ENCODE measurements around the gene DARS2.

The DARS2 gene

DNA sequence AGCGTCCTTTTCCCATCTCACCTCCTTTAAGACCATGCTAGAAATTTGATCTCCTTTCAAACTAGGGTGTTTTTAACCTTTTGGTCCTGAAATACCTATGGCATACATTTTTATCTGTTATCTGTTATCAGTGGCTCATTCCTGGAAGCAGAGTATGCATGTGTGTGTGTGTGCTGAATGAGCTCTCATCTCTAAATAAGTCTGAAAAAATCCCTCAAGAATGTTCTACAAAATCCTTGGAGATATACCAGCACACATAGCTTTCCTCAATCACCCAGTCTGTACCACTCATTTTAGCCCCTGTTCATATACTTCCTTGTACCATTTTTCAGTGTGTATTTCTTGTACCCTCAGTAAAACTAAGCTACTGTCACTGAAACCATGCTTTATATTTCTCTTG lies 6.0 kb upstream of the DARS2 start:
- Histone ChIP-seq H3K4me3 (ENCODE audit: low read depth in 1 of 5, low read length in 5 of 5) (no peak overlapping the region), H3K4me1 (ENCODE audit: control insufficient read depth in 5 of 5, insufficient read depth in 5 of 5, low read length in 5 of 5) (peaks cover 0 to 5% (median 3%) of the 10 kb centered on the region in 5 donors), H3K27ac (ENCODE audit: low read depth, low read length) (no peak overlapping the region), H3K27me3 (ENCODE audit: control insufficient read depth in 5 of 5, insufficient read depth in 4 of 5, low read length in 5 of 5) (no peaks in the 10 kb centered on the region), H3K9me3 (ENCODE audit: control insufficient read depth in 5 of 5, low read length in 5 of 5) (no peaks in the 10 kb centered on the region), H3K9ac (ENCODE audit: low read length in 5 of 5) (no peak overlapping the region), H3K36me3 (ENCODE audit: control insufficient read depth in 5 of 5, insufficient read depth in 5 of 5, low read length in 5 of 5) (peaks cover 0 to 7% (median 4%) of the 10 kb centered on the region in 5 donors)

DNA sequence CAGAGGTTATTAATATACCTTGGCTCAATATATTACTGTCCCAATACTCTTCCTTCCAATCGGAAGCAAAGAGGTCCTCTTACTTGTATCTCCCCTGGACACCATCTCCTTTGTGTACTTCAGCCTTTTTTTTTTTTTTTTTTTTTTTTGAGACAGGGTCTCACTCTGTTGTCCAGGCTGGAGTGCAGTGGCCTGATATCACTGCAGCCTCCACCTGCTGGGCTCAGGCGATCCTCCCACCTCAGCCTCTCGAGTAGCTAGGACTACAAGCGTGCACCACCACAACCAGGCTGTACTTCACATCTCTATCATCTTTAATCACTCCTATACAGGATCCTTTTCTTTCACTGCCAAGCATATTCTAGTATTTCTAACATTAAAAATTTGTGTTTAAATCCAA lies 2.8 kb upstream of the DARS2 start:
- Histone ChIP-seq H3K4me1 (ENCODE audit: control insufficient read depth in 5 of 5, insufficient read depth in 5 of 5, low read length in 5 of 5) (peaks cover 0 to 17% (median 13%) of the 10 kb centered on the region in 5 donors), H3K9me3 (ENCODE audit: control insufficient read depth in 5 of 5, low read length in 5 of 5) (no peaks in the 10 kb centered on the region), H3K36me3 (ENCODE audit: control insufficient read depth in 5 of 5, insufficient read depth in 5 of 5, low read length in 5 of 5) (peaks cover 0 to 7% (median 4%) of the 10 kb centered on the region in 5 donors), H3K9ac (ENCODE audit: low read length in 5 of 5) (no peak overlapping the region), H3K4me3 (ENCODE audit: low read depth in 1 of 5, low read length in 5 of 5) (no peak overlapping the region), H3K27ac (ENCODE audit: low read depth, low read length) (no peak overlapping the region), H3K27me3 (ENCODE audit: control insufficient read depth in 5 of 5, insufficient read depth in 4 of 5, low read length in 5 of 5) (no peaks in the 10 kb centered on the region)

DNA sequence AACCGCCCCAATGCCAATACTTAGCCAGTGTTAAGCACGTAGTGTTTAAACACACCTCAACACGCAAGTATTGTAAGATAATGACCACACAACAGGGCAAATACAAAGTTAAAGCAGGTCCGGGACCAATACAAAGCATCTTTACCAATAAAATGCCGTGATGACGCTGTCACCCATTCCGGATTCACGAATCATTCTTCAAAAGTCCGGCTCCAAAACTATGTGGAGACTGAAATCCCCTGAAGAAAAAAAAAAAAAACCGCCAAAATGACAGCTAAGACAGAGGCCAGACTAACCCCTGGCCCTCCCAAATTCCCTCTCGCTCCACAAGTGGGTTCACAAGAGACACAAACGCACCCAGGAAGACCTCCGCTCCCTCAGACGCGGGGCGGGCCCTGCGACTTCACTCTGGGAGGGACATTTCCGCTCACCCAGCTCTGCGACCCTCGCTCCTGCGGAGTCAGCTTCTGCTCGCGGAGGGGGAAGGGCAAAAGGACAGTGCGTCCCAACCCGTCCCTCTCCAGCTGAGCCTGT lies 625 bp upstream of the DARS2 start:
- H3K27ac ChIP-seq (ENCODE audit: low read depth, low read length) = peak overlapping the region; percentile 81
- H3K27me3 ChIP-seq (ENCODE audit: control insufficient read depth in 5 of 5, insufficient read depth in 4 of 5, low read length in 5 of 5) = no peaks in the 10 kb centered on the region
- H3K4me3 ChIP-seq (ENCODE audit: low read depth in 1 of 5, low read length in 5 of 5) = peak overlapping the region; percentile 67 to 93 (median 82)
- peaks cover 0 to 3% (median 0%) of the 10 kb centered on the region in 5 donors for H3K36me3 ChIP-seq (ENCODE audit: control insufficient read depth in 5 of 5, insufficient read depth in 5 of 5, low read length in 5 of 5)
- peak overlapping the region; percentile 81 to 99 (median 89) for H3K9ac ChIP-seq (ENCODE audit: low read length in 5 of 5)
- peaks cover 0 to 19% (median 14%) of the 10 kb centered on the region in 5 donors for H3K4me1 ChIP-seq (ENCODE audit: control insufficient read depth in 5 of 5, insufficient read depth in 5 of 5, low read length in 5 of 5)
- no peaks in the 10 kb centered on the region for H3K9me3 ChIP-seq (ENCODE audit: control insufficient read depth in 5 of 5, low read length in 5 of 5)

DNA sequence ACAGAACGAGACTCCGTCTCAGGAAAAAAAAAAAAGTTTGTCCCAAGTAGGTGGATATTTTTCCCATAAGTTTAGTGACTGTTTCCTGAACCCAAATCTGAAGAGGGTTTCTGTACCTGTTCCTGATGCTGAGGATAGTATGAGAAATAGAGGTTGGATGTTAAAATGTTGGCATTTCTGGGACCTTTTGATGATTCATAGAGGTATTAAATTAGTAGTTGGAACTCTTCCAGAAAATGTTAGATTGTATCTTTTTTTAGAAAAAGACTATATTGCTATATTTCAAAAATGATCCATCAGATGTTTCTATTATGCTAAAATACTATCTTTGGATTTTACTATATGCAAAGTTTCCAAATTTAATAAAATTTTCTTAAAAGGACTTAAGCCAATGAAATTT lies 3.1 kb downstream of the DARS2 start:
- no peaks in the 10 kb centered on the region for H3K27me3 ChIP-seq (ENCODE audit: control insufficient read depth in 5 of 5, insufficient read depth in 4 of 5, low read length in 5 of 5)
- peaks cover 0 to 19% (median 14%) of the 10 kb centered on the region in 5 donors for H3K4me1 ChIP-seq (ENCODE audit: control insufficient read depth in 5 of 5, insufficient read depth in 5 of 5, low read length in 5 of 5)
- peaks cover 0 to 18% (median 11%) of the 10 kb centered on the region in 5 donors for H3K36me3 ChIP-seq (ENCODE audit: control insufficient read depth in 5 of 5, insufficient read depth in 5 of 5, low read length in 5 of 5)

GRCh38 chr1:173832748-173833147 lies 8.3 kb downstream of the DARS2 start:
- Histone ChIP-seq H3K4me1 (ENCODE audit: control insufficient read depth in 5 of 5, insufficient read depth in 5 of 5, low read length in 5 of 5) (no peaks in the 10 kb centered on the region), H3K36me3 (ENCODE audit: control insufficient read depth in 5 of 5, insufficient read depth in 5 of 5, low read length in 5 of 5) (peaks cover 17 to 50% (median 33%) of the 10 kb centered on the region in 5 donors), H3K27me3 (ENCODE audit: control insufficient read depth in 5 of 5, insufficient read depth in 4 of 5, low read length in 5 of 5) (no peaks in the 10 kb centered on the region)

More for the DNA sequence above, 3.1 kb downstream of the DARS2 start:
- H3K27ac ChIP-seq (ENCODE audit: low read depth, low read length) = no peak overlapping the region
- no peaks in the 10 kb centered on the region for H3K9me3 ChIP-seq (ENCODE audit: control insufficient read depth in 5 of 5, low read length in 5 of 5)
- peak overlapping the region in 1 of 5 donors; percentile 11 for H3K9ac ChIP-seq (ENCODE audit: low read length in 5 of 5)
- H3K4me3 ChIP-seq (ENCODE audit: low read depth in 1 of 5, low read length in 5 of 5) = no peak overlapping the region

DNA sequence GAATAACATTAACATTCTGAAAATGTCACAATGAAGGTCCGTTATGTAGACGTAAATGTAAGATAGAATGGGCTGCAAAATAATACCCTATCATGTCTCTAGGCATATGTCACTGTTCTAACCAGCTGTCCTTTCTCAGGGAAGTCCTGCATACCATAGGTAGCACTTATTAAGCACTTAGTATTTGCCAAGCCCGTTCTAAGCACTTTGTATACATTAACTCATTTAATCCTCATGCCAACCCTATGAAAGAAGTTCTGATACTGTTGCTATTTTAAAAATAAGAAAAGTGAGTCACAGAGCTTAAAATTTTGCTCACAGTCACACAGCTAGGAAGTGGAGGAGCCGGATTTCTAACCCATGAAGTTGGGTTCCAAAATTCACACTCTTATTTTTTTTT lies 27.6 kb downstream of the DARS2 start:
- no peak overlapping the region for H3K9ac ChIP-seq (ENCODE audit: low read length in 5 of 5)
- H3K27ac ChIP-seq (ENCODE audit: low read depth, low read length) = no peak overlapping the region
- peaks cover 16 to 38% (median 24%) of the 10 kb centered on the region in 5 donors for H3K36me3 ChIP-seq (ENCODE audit: control insufficient read depth in 5 of 5, insufficient read depth in 5 of 5, low read length in 5 of 5)
- no peaks in the 10 kb centered on the region for H3K27me3 ChIP-seq (ENCODE audit: control insufficient read depth in 5 of 5, insufficient read depth in 4 of 5, low read length in 5 of 5)
- peaks cover 0 to 7% (median 3%) of the 10 kb centered on the region in 5 donors for H3K4me1 ChIP-seq (ENCODE audit: control insufficient read depth in 5 of 5, insufficient read depth in 5 of 5, low read length in 5 of 5)
- no peaks in the 10 kb centered on the region for H3K9me3 ChIP-seq (ENCODE audit: control insufficient read depth in 5 of 5, low read length in 5 of 5)
- H3K4me3 ChIP-seq (ENCODE audit: low read depth in 1 of 5, low read length in 5 of 5) = no peak overlapping the region

More at GRCh38 chr1:173832748-173833147, 8.3 kb downstream of the DARS2 start:
- no peaks in the 10 kb centered on the region for H3K9me3 ChIP-seq (ENCODE audit: control insufficient read depth in 5 of 5, low read length in 5 of 5)
- H3K4me3 ChIP-seq (ENCODE audit: low read depth in 1 of 5, low read length in 5 of 5) = no peak overlapping the region
- H3K9ac ChIP-seq (ENCODE audit: low read length in 5 of 5) = no peak overlapping the region
- H3K27ac ChIP-seq (ENCODE audit: low read depth, low read length) = no peak overlapping the region

GRCh38 chr1:173853074-173853473 lies 28.6 kb downstream of the DARS2 start:
- Histone ChIP-seq H3K4me1 (ENCODE audit: control insufficient read depth in 5 of 5, insufficient read depth in 5 of 5, low read length in 5 of 5) (peaks cover 0 to 7% (median 3%) of the 10 kb centered on the region in 5 donors), H3K9ac (ENCODE audit: low read length in 5 of 5) (no peak overlapping the region), H3K9me3 (ENCODE audit: control insufficient read depth in 5 of 5, low read length in 5 of 5) (no peaks in the 10 kb centered on the region), H3K27me3 (ENCODE audit: control insufficient read depth in 5 of 5, insufficient read depth in 4 of 5, low read length in 5 of 5) (no peaks in the 10 kb centered on the region), H3K4me3 (ENCODE audit: low read depth in 1 of 5, low read length in 5 of 5) (no peak overlapping the region), H3K27ac (ENCODE audit: low read depth, low read length) (no peak overlapping the region), H3K36me3 (ENCODE audit: control insufficient read depth in 5 of 5, insufficient read depth in 5 of 5, low read length in 5 of 5) (peaks cover 25 to 46% (median 34%) of the 10 kb centered on the region in 5 donors)

GRCh38 chr1:173856014-173856413 lies 31.5 kb downstream of the DARS2 start:
- no peak overlapping the region for H3K9ac ChIP-seq (ENCODE audit: low read length in 5 of 5)
- H3K9me3 ChIP-seq (ENCODE audit: control insufficient read depth in 5 of 5, low read length in 5 of 5) = no peaks in the 10 kb centered on the region
- no peak overlapping the region for H3K27ac ChIP-seq (ENCODE audit: low read depth, low read length)
- H3K27me3 ChIP-seq (ENCODE audit: control insufficient read depth in 5 of 5, insufficient read depth in 4 of 5, low read length in 5 of 5) = no peaks in the 10 kb centered on the region
- H3K4me1 ChIP-seq (ENCODE audit: control insufficient read depth in 5 of 5, insufficient read depth in 5 of 5, low read length in 5 of 5) = peaks cover 0 to 7% (median 3%) of the 10 kb centered on the region in 5 donors
- peaks cover 28 to 55% (median 42%) of the 10 kb centered on the region in 5 donors for H3K36me3 ChIP-seq (ENCODE audit: control insufficient read depth in 5 of 5, insufficient read depth in 5 of 5, low read length in 5 of 5)
- H3K4me3 ChIP-seq (ENCODE audit: low read depth in 1 of 5, low read length in 5 of 5) = no peak overlapping the region

DNA sequence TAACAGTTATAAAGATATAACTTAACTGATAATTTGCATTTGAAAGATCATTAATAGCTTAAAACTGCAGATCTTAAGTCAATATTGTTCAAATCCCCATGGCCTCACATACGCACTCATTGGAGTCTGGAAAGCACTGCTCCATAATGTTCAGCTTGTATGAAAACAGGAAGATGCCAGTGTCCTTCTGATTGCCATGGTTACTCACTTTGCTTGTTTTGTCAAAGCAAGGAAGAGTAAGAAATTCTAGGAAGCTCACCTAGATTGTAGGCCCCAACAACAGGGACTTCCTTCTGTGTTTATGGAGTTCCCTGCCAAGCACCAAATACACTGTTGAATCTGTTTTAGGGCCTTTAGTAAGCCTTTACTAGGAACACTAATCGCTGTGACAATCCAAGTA lies 32.4 kb downstream of the DARS2 start:
- no peaks in the 10 kb centered on the region for H3K27me3 ChIP-seq (ENCODE audit: control insufficient read depth in 5 of 5, insufficient read depth in 4 of 5, low read length in 5 of 5)
- peaks cover 26 to 60% (median 40%) of the 10 kb centered on the region in 5 donors for H3K36me3 ChIP-seq (ENCODE audit: control insufficient read depth in 5 of 5, insufficient read depth in 5 of 5, low read length in 5 of 5)
- peaks cover 0 to 7% (median 3%) of the 10 kb centered on the region in 5 donors for H3K4me1 ChIP-seq (ENCODE audit: control insufficient read depth in 5 of 5, insufficient read depth in 5 of 5, low read length in 5 of 5)
- H3K27ac ChIP-seq (ENCODE audit: low read depth, low read length) = no peak overlapping the region
- H3K9me3 ChIP-seq (ENCODE audit: control insufficient read depth in 5 of 5, low read length in 5 of 5) = no peaks in the 10 kb centered on the region
- H3K9ac ChIP-seq (ENCODE audit: low read length in 5 of 5) = no peak overlapping the region
- no peak overlapping the region for H3K4me3 ChIP-seq (ENCODE audit: low read depth in 1 of 5, low read length in 5 of 5)

- Histone ChIP-seq H3K9me3 (ENCODE audit: control insufficient read depth in 5 of 5, low read length in 5 of 5) (no peaks in the 10 kb centered on the region), H3K4me3 (ENCODE audit: low read depth in 1 of 5, low read length in 5 of 5) (no peak overlapping the region), H3K9ac (ENCODE audit: low read length in 5 of 5) (no peak overlapping the region), H3K27me3 (ENCODE audit: control insufficient read depth in 5 of 5, insufficient read depth in 4 of 5, low read length in 5 of 5) (no peaks in the 10 kb centered on the region), H3K36me3 (ENCODE audit: control insufficient read depth in 5 of 5, insufficient read depth in 5 of 5, low read length in 5 of 5) (peaks cover 27 to 65% (median 37%) of the 10 kb centered on the region in 5 donors), H3K27ac (ENCODE audit: low read depth, low read length) (no peak overlapping the region), H3K4me1 (ENCODE audit: control insufficient read depth in 5 of 5, insufficient read depth in 5 of 5, low read length in 5 of 5) (peaks cover 0 to 7% (median 3%) of the 10 kb centered on the region in 5 donors)
These were observed 33.0 kb downstream of the DARS2 start for GRCh38 chr1:173857363-173857917.

Data from subcutaneous abdominal adipose tissue (tissue), 5 donors.